Gastrocnemius medialis (tissue), 4 donors: ENCODE results near the gene POTEH.
"Not testable (repeated sequence)": the region's sequence is repeated elsewhere in the genome, so short reads cannot be mapped to it uniquely, and the experiment has no call there.

Source experiments
- POLR2A ChIP-seq, 2 donors: fragments of 450-650 bp; IDR thresholded peaks; one replicate each; pipeline ENCODE4 v1.6.1; 2017; ENCODE audit warnings: antibody characterized with exemption in 2 of 2, mild to moderate bottlenecking in 2 of 2, moderate library complexity in 2 of 2
- TF ChIP-seq, protein P1 (sequence below), 5 experiments: fragments of 450-650 bp in 3 of 5; fragments of 200-600 bp in 2 of 5; sonication (generic) in 2 of 5; IDR thresholded peaks in 4 of 5; conservative IDR thresholded peaks in 1 of 5; 1 replicate in 4 of 5; 2 replicates in 1 of 5; pipeline ENCODE4 v1.5.1; 2016 to 2019; ENCODE audit warnings: antibody characterized with exemption in 5 of 5, mild to moderate bottlenecking in 3 of 5, moderate library complexity in 3 of 5

DNA sequence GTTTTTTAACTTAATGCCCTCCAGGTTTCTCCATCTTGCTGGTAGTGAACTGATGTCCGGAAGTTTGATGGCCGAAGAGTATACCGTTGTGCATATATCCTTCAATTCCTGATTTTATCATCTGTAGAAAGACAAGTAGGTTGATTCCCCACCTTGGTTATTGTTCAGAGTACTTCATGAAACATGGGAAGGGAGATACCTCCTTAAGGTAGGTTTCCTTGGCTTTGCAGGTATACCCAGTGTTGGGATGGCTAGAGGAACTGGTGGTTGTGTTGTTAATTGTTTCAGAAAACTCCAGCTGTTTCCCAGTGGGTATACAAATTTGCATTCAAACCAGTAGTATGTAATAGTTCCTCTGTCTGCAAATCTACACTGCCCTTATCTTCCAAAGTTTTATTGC, 25.1 kb upstream of the POTEH start:
- TF ChIP-seq, protein P1, sequence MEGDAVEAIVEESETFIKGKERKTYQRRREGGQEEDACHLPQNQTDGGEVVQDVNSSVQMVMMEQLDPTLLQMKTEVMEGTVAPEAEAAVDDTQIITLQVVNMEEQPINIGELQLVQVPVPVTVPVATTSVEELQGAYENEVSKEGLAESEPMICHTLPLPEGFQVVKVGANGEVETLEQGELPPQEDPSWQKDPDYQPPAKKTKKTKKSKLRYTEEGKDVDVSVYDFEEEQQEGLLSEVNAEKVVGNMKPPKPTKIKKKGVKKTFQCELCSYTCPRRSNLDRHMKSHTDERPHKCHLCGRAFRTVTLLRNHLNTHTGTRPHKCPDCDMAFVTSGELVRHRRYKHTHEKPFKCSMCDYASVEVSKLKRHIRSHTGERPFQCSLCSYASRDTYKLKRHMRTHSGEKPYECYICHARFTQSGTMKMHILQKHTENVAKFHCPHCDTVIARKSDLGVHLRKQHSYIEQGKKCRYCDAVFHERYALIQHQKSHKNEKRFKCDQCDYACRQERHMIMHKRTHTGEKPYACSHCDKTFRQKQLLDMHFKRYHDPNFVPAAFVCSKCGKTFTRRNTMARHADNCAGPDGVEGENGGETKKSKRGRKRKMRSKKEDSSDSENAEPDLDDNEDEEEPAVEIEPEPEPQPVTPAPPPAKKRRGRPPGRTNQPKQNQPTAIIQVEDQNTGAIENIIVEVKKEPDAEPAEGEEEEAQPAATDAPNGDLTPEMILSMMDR (IDR thresholded peaks at IDR 0.05 in 4 of 5, conservative IDR thresholded peaks at IDR 0.05 in 1 of 5), result not testable (repeated sequence)
- TF ChIP-seq POLR2A (IDR thresholded peaks at IDR 0.05), result not testable (repeated sequence)
